GM21529 (cell line): Measurements from ENCODE around the gene POLR1D.

Experiments used
- ATAC-seq: cut with Tn5 transposase; IDR thresholded peaks from one replicate; pipeline ENCODE4 v1.9.1; 2021; ENCODE audit not compliant: unreplicated experiment

POLR1D gene

GRCh38 chr13:27637289-27637626 lies 15.6 kb downstream of the POLR1D start:
- no peak for ATAC-seq

DNA sequence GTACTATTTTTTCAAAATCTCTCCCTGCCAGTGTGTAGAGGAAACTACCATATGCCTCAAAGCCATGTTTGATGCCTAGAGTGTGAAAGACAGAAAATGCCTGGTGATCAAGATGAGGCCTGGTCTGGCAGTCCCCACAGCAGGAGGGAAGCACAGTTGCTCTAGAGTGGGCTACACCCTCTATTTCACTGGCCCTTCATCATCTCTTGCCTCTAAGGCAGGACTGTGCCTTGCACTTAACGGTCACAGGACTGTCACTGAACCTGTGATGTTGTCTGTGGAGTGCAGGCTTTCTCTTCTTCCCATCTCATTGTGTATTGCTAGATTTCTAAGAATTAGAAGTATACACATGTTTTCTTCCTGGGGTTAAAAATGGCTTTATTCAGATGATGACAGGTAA lies 16.3 kb downstream of the POLR1D start:
- ATAC-seq: no peak

DNA sequence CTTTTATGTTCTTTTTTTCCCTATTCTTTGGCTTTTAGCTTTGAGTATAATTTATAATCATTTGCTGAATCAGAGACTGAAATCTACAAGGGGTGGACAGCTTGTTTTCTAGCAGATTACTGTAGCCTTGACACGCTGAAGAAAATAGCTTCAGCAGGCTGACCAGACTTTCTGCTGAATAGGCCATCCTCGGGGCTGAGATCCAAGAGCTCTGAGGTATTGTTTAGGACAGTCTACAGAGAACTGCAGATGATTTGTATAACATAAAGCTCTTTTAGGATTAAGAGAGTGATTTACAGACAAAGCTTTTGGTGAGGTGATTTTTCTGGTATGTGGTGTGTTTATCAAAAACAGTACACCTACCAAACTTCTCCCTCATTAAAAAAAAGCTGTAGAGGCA lies 16.8 kb downstream of the POLR1D start:
- ATAC-seq: no peak

DNA sequence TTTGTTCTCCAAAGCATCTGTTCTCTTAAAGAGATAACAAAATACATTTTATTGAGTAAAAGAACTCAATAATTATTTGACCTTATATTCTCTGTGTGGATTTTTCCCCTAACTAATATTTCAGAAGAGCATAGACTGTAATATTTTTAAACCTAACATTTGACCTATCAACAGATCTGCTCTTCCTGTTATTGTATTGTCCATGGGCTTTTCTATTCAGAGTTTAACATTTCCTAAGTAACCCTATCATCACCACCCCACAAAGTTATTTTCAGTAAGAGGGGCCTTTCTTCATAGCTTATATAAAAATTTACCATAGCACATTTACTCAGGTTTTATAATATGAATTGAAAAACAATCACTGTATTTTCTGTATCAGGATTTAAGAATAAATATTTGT lies 17.5 kb downstream of the POLR1D start:
- ATAC-seq: no peak

DNA sequence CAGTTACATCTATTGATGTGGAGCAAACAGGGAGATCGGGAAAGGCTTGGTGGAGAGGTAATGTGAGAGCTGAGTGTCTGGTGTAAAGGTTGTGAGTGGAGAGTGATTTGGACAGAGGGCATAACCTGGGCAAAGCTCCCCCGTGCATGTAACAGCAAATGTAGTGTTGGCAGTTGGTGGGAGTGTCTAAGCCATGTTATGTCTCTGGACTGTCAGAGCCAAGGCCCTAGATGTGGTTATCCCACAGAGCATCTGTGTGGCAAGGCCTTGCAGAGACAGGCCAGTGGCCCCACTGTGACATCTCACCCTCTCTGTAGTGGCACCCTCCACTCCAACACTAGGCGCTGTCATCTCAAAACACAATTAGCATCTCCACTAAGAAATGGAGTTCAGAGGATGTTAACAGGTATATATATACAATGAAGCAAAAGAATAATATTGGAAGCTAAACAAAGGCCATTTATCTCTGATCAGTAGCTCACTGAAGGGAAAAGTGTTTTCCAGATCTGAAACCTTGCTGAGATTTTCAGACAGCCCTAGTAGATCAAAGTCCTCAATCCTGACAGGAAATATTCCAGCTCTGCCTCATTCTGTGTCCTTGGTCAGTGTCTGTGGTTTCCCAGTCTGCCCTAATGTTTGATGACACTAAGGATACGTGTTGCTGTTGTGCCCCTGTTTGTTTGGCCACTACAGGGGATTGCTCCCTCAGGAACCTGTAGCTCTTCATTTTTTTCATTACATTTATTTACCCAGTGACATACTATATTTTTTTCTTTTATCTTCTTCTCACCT lies 20.2 kb downstream of the POLR1D start:
- no peak for ATAC-seq

DNA sequence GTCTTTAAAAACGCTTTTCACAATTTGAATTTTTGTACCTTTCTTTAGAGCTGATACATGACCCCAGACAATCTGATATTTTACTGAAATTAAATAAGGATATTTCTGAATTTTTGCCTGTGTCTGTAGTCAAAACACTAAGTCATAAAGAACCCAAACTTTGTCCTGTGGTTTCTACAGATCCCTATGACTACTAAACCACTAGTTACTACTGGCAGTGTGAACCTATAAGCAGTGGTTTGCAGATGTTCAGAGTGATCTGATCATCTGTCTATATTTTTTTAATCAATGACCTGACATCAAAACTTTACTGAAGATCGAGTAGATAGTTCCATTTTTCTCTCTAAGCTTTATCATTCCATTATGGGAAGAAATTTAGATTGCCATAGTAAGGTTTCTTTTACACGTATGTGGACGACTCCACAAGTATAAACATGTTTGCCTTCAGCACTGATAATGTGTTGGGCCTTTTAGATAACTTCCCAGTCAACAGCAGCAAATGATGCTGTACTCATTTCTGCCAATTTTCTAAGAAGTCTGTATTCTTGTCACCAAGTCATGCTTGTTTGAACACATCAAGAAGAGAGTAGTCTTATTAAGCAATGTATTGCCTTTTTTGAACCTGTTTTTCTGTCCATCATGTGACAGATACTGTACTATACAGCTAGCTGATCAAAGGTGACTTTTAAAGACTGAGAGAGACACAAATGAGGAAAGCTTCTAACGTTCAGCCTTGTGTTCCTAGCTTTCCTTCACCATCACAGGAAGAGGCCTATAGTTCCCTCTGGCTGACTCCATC lies 21.8 kb downstream of the POLR1D start:
- ATAC-seq: no peak

GRCh38 chr13:27644302-27644701 lies 22.6 kb downstream of the POLR1D start:
- no peak for ATAC-seq

DNA sequence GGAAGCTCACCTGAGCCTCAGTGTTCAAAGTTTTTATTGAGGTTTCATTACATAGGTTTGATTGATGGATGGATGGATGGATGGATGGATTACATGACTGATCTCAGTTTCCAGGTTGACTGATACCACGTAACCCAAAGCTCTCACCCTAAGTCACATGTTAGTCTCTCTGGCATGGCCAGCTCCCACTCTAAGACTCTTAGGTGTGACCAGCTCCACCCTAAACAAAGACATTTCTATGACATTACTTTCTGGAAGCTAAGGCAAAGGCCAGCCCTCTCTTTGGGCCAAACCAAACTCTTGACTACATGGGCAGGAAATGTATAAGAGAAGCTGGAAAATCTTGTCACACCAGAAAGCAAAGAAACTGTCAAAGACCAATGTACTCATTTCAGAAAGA lies 28.6 kb downstream of the POLR1D start:
- no peak for ATAC-seq

GRCh38 chr13:27654059-27654458 lies 32.4 kb downstream of the POLR1D start:
- ATAC-seq: no peak

DNA sequence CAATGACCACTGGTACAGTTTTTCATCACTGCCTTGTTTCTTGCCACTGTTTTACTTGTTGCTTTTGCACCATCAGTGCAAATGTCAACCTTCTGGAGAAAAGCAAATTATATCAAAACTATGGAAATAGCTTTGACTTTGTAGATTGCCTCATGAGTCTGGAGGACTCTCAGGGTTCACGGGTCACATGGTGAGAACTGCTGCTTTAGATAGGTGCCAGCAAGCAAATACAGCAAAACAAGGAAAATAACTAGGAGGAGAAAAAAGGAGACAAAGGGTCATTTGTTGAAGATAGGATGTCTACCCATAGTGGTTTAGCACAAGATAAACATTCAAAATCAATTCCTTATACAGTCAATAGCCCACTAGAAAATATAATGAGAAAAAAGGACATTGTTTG lies 33.1 kb downstream of the POLR1D start:
- ATAC-seq: no peak

GRCh38 chr13:27657724-27658123 lies 36.0 kb downstream of the POLR1D start:
- no peak for ATAC-seq

GRCh38 chr13:27658546-27658945 lies 36.9 kb downstream of the POLR1D start:
- ATAC-seq: no peak

DNA sequence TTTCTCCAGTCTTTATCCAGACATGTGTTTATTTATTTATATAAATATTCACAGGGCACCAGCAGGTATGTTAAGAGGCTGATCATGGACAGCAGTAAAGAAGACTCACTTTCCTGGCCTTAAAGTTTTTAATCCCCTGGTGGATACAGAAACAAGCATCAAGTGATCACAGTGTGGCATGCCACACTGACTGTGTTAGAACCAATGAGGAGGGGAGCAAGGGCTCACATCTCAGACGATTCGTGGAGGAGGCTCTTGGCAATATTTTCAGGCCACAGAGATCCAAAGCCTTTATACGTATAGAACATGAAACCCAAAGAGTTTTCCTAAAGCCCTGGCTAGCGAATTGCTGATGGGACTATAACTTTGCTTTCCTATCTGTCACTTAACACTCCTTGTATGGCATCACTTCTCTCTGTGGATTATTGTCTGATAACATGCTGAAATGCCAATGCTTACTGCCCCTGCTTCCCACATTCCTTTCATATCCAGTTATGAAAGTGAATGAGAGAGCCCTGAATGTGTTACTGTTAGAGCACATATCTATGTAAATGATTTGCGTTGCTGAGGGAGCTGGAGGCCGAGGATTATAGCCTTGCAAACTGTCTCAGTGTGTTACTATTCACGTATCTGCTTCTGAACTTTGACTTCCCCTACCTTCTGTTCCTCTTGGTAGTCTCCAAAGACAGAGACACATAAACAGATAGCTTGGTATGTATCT lies 37.6 kb downstream of the POLR1D start:
- ATAC-seq: no peak

- no peak for ATAC-seq
Observed at GRCh38 chr13:27660511-27660910, 38.8 kb downstream of the POLR1D start.

- no peak for ATAC-seq
Observed at GRCh38 chr13:27661017-27661416, 39.3 kb downstream of the POLR1D start.

GRCh38 chr13:27662738-27663470 lies 41.2 kb downstream of the POLR1D start:
- no peak for ATAC-seq

DNA sequence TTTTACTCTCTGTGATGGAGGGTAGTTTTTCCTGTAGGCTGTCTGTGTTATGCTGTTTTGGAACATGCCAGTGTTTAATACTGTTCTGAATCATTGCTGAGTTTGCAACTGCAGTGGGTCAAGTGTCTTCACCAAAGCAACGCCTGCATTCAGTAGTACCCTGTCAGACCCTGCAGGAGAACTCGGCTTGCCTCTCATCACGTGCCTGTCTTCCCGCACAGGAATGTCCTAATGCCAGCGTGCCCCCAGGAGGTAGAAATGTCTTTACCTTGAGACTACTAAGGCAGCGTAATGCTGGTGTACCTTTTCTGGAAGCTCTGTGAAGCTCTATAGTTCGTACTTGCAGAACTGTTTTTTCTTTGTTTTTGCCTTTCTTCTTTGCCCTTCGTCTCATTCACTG lies 42.3 kb downstream of the POLR1D start:
- no peak for ATAC-seq

GRCh38 chr13:27665333-27665732 lies 43.6 kb downstream of the POLR1D start:
- no peak for ATAC-seq

DNA sequence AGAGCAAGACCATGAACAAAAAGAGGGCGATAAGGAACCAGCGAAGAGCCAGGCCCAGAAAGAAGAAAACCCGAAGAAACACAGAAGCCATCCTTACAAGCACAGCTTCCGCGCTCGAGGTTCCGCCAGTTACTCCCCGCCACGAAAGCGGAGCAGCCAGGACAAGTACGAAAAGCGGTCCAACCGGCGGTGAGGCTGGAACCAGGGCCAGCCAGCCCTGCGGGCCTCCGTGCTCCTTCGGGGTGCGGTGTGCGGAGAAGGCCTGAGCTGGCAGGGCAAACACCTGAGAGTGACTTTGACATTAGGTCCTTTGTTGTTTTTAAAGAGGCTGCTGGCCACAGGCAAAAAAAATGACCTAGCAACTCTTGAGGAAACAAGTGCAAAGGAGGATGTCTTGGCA lies 44.1 kb downstream of the POLR1D start:
- no peak for ATAC-seq

- no peak for ATAC-seq
Observed at GRCh38 chr13:27666951-27667350, 45.3 kb downstream of the POLR1D start.

DNA sequence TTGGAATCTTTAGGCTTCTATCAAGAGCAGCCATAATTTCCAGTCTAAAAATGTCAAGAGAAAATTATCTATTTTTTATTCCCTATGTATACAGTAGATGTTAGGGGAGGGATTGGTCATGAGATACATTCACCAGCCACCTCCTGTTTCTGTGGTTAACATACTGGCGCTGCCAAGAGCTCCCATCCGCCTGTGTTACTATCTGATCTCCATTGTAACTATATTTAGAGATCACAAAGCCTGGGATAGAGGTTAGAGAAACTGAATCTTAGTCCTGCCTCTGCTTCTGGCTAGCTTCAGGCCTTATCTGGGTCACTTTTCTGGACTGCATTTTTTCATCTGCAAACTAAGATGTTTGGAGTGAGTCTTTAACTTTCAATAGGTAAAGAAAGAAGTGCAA lies 46.3 kb downstream of the POLR1D start:
- ATAC-seq: no peak
